HepG2 (cell line): Measurements from ENCODE around the gene RAB8A. TPM values are rescaled to one million over a fixed set of nuclear protein-coding genes. Genes with fewer than 3 reads are reported as not detected.

Source experiments
- CREB1 ChIP-seq, 2 experiments: fragments of 450-650 bp in 1 of 2; IDR thresholded peaks; 2 replicates each; pipeline ENCODE4 v1.6.1; 2016 to 2017; ENCODE audit warnings: control low read depth in 1 of 2, mild to moderate bottlenecking in 1 of 2, missing compliant biosample characterization in 1 of 2, missing genetic modification characterization in 1 of 2
- FOXO4 ChIP-seq: sonication (generic); formaldehyde crosslinking; conservative IDR thresholded peaks from 2 replicates; pipeline ENCODE4 v1.8.1; 2023; ENCODE audit warnings: missing genetic modification reagents
- LCORL ChIP-seq, 2 experiments: fragments of 450-650 bp in 1 of 2; sonication (generic) in 1 of 2; formaldehyde crosslinking in 1 of 2; IDR thresholded peaks; 2 replicates each; pipeline versions ENCODE4 v1.5.0 to v1.6.1; 2017 to 2020; ENCODE audit warnings: antibody characterized with exemption in 1 of 2, missing genetic modification reagents in 1 of 2
- MAFK ChIP-seq, 2 experiments: IDR thresholded peaks in 1 of 2; conservative IDR thresholded peaks in 1 of 2; 2 replicates each; pipeline ENCODE4 v1.6.1; 2011; ENCODE audit warnings: improper control_type of control experiment in 2 of 2, low read length in 2 of 2
- NFIC ChIP-seq: IDR thresholded peaks from 2 replicates; pipeline ENCODE4 v1.6.1; 2012; ENCODE audit warnings: mild to moderate bottlenecking, low read length, inconsistent platforms
- POLR2AphosphoS2 ChIP-seq: IDR thresholded peaks from 2 replicates; pipeline ENCODE4 v1.6.1; 2011; ENCODE audit warnings: low read depth, low read length, improper control_type of control experiment
- REPIN1 ChIP-seq: sonication (generic); formaldehyde crosslinking; IDR thresholded peaks from 2 replicates; pipeline ENCODE4 v1.8.0; 2022; ENCODE audit warnings: missing genetic modification reagents, low read depth, mild to moderate bottlenecking, borderline replicate concordance
- polyA plus RNA-seq, 8 experiments: library from polyadenylated mRNA; depleted of rRNA in 3 of 8; stranded (reverse) in 7 of 8; unstranded in 1 of 8; fragments of >200 nt; fragmentation: Illumina TruSeq in 4 of 8; extraction: Trizol in 4 of 8; gene quantifications; 2 replicates each; pipeline versions ENCODE4 v1.2.1 to v1.2.3, GENCODE V29; 2011 to 2016; ENCODE audit warnings: low read depth in 4 of 8, missing spikeins in 1 of 8, mixed read lengths in 1 of 8; ENCODE audit not compliant: insufficient read depth in 1 of 8
- total RNA-seq, 5 experiments: library from RNA; depleted of rRNA; stranded (reverse); fragments of >200 nt; fragmentation: Illumina TruSeq; extraction: Trizol; gene quantifications; 2 replicates each; pipeline ENCODE4 v1.2.3, GENCODE V29; 2016; ENCODE audit warnings: low read depth in 1 of 5
- TF ChIP-seq, protein P1 (sequence below): sonication (generic); formaldehyde crosslinking; IDR thresholded peaks from 2 replicates; pipeline ENCODE4 v1.4.0; 2020; ENCODE audit warnings: missing genetic modification reagents
- TF ChIP-seq, protein P2 (sequence below): sonication (generic); formaldehyde crosslinking; IDR thresholded peaks from 2 replicates; pipeline ENCODE4 v1.4.0; 2020; ENCODE audit warnings: missing genetic modification reagents
- TF ChIP-seq, protein P3 (sequence below): sonication (generic); formaldehyde crosslinking; IDR thresholded peaks from 2 replicates; pipeline ENCODE4 v1.4.0; 2020; ENCODE audit warnings: missing genetic modification reagents

RAB8A gene
- total and polyA plus RNA-seq, 2 of the 13 experiments (the other 11 are each of a cell fraction or from before 2014, with no cell fraction given) = 36.7 to 45.0 TPM

DNA sequence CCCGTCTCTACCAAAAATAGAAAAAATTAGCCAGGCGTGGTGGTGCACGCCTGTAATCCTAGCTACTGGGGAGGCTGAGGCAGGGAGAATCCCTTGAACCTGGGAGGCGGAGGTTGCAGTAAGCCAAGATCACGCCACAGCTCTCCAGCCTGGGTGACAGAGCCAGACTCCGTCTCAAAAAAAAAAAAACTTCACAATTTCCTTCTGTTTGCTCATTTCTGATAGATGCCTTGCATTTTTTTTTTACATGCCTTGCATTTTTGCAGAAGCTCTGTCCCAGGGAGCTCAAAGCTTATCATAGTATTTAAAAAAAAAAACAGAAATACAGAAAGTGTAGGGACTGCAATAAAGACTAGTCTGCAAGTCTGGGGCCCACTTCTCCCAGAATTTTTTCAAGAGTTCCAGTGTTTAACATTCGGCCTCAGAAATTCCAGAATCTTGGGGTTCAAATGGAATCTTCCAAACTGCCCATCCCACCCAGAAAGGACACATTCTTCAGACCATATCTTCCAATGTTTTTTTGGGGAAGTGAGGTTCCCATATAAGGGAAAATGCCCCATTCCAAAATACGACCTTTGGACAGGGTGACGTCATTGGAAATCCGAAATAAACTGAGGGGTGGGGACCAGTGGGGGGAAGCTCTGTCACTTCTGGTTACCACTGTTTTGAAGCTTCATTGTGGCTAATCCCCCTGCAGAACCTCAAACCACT, 17.2 kb upstream of the RAB8A start (continued):
- 0 out of 2 replicates have a peak, but pooled peaks have one; percentile 18 for TF ChIP-seq REPIN1 (CRISPR knock-in tag)
- no peak for TF ChIP-seq LCORL (IDR thresholded peaks at IDR 0.05)
- TF ChIP-seq LCORL (CRISPR knock-in tag; IDR thresholded peaks at IDR 0.05) = peak; percentile 68; the same call in 1 of the 2 replicates
- TF ChIP-seq NFIC = no peak
- TF ChIP-seq, protein P1, sequence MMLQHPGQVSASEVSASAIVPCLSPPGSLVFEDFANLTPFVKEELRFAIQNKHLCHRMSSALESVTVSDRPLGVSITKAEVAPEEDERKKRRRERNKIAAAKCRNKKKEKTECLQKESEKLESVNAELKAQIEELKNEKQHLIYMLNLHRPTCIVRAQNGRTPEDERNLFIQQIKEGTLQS (CRISPR knock-in tag) = 0 out of 2 replicates have a peak, but pooled peaks have one; percentile 5
- TF ChIP-seq FOXO4 (CRISPR knock-in tag) = 0 out of 2 replicates have a peak, but pooled peaks have one; percentile 15
- peak; percentile 84 for TF ChIP-seq CREB1 (IDR thresholded peaks at IDR 0.05)
- no peak for TF ChIP-seq CREB1 (CRISPR knock-in tag; IDR thresholded peaks at IDR 0.05)
- TF ChIP-seq, protein P2, sequence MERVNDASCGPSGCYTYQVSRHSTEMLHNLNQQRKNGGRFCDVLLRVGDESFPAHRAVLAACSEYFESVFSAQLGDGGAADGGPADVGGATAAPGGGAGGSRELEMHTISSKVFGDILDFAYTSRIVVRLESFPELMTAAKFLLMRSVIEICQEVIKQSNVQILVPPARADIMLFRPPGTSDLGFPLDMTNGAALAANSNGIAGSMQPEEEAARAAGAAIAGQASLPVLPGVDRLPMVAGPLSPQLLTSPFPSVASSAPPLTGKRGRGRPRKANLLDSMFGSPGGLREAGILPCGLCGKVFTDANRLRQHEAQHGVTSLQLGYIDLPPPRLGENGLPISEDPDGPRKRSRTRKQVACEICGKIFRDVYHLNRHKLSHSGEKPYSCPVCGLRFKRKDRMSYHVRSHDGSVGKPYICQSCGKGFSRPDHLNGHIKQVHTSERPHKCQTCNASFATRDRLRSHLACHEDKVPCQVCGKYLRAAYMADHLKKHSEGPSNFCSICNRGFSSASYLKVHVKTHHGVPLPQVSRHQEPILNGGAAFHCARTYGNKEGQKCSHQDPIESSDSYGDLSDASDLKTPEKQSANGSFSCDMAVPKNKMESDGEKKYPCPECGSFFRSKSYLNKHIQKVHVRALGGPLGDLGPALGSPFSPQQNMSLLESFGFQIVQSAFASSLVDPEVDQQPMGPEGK = 0 out of 2 replicates have a peak, but pooled peaks have one; percentile 7
- peak in 1 of 2 experiments; percentile 45; a peak in 1 of 4 replicates for TF ChIP-seq MAFK (conservative IDR thresholded peaks at IDR 0.05 in 1 of 2, IDR thresholded peaks at IDR 0.05 in 1 of 2; ENCODE audit: low read length in 2 of 2)
- TF ChIP-seq, protein P3, sequence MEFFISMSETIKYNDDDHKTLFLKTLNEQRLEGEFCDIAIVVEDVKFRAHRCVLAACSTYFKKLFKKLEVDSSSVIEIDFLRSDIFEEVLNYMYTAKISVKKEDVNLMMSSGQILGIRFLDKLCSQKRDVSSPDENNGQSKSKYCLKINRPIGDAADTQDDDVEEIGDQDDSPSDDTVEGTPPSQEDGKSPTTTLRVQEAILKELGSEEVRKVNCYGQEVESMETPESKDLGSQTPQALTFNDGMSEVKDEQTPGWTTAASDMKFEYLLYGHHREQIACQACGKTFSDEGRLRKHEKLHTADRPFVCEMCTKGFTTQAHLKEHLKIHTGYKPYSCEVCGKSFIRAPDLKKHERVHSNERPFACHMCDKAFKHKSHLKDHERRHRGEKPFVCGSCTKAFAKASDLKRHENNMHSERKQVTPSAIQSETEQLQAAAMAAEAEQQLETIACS = no peak
- 0 out of 2 replicates have a peak, but pooled peaks have one; percentile 25 for TF ChIP-seq POLR2AphosphoS2
